ENCODE measurements around the gene MALT1. TPM values are rescaled to one million over a fixed set of nuclear protein-coding genes. Genes with fewer than 3 reads are reported as not detected.

MALT1 gene
- total RNA-seq, 4 donors from 2014 or later: 17.7 to 26.0 (median 19.3) TPM

GRCh38 chr18:58712930-58713329 lies 41.7 kb downstream of the MALT1 start:
- no peaks in the 10 kb centered on the region for H3K9me3 ChIP-seq
- peaks cover 0 to 16% (median 0%) of the 10 kb centered on the region in 3 donors for H3K36me3 ChIP-seq
- H3K27me3 ChIP-seq: no peaks in the 10 kb centered on the region
- TF ChIP-seq CTCF (IDR thresholded peaks at IDR 0.05): no peak
- TF ChIP-seq EP300 (IDR thresholded peaks at IDR 0.05): no peak
- DNase-seq (ENCODE audit: low spot score in 2 of 2): no peak
- H3K27ac ChIP-seq: no peak overlapping the region
- no peak overlapping the region for H3K4me3 ChIP-seq
- H3K4me1 ChIP-seq: no peaks in the 10 kb centered on the region

GRCh38 chr18:58714259-58714658 lies 43.0 kb downstream of the MALT1 start:
- DNase-seq (ENCODE audit: low spot score in 2 of 2): no peak
- WGBS, 2 donors: 88 to 91% methylated on average over 3 of the region's 3 CpGs
- Histone ChIP-seq H3K36me3 (peaks cover 0 to 22% (median 0%) of the 10 kb centered on the region in 3 donors), H3K27ac (no peak overlapping the region), H3K27me3 (no peaks in the 10 kb centered on the region), H3K9me3 (no peaks in the 10 kb centered on the region), H3K4me1 (no peaks in the 10 kb centered on the region), H3K4me3 (no peak overlapping the region)
- TF ChIP-seq POLR2A (IDR thresholded peaks at IDR 0.05) (no peak), EP300 (IDR thresholded peaks at IDR 0.05) (no peak), CTCF (IDR thresholded peaks at IDR 0.05) (no peak)

- DNase-seq (ENCODE audit: low spot score in 2 of 2): no peak
- Histone ChIP-seq H3K4me1 (no peaks in the 10 kb centered on the region), H3K4me3 (no peak overlapping the region), H3K27me3 (no peaks in the 10 kb centered on the region), H3K9me3 (no peaks in the 10 kb centered on the region), H3K27ac (no peak overlapping the region), H3K36me3 (peaks cover 0 to 26% (median 0%) of the 10 kb centered on the region in 3 donors)
- 95 to 100% methylated on average over 1 of the region's 1 CpG for WGBS, 2 donors
- TF ChIP-seq POLR2A (IDR thresholded peaks at IDR 0.05) (no peak), EP300 (IDR thresholded peaks at IDR 0.05) (no peak), CTCF (IDR thresholded peaks at IDR 0.05) (no peak)
Measured at GRCh38 chr18:58714821-58715220, 43.6 kb downstream of the MALT1 start.

- Histone ChIP-seq H3K27ac (no peak overlapping the region), H3K9me3 (no peaks in the 10 kb centered on the region)
- no peak for DNase-seq (ENCODE audit: low spot score in 2 of 2)
Measured at GRCh38 chr18:58715540-58715939, 44.3 kb downstream of the MALT1 start.

More at GRCh38 chr18:58715540-58715939, 44.3 kb downstream of the MALT1 start:
- peaks cover 0 to 23% (median 0%) of the 10 kb centered on the region in 3 donors for H3K36me3 ChIP-seq
- no peaks in the 10 kb centered on the region for H3K27me3 ChIP-seq
- no peaks in the 10 kb centered on the region for H3K4me1 ChIP-seq
- 77 to 79% methylated on average over 2 of the region's 2 CpGs for WGBS, 2 donors
- TF ChIP-seq POLR2A (IDR thresholded peaks at IDR 0.05) (no peak), CTCF (IDR thresholded peaks at IDR 0.05) (no peak), EP300 (IDR thresholded peaks at IDR 0.05) (no peak)
- H3K4me3 ChIP-seq: no peak overlapping the region
